ENCODE results near the gene MED27.

MED27 gene

GRCh38 chr9:132004323-132004722 lies 75.3 kb downstream of the MED27 start:
- no peaks in the 10 kb centered on the region for H3K27me3 ChIP-seq
- no peak for TF ChIP-seq CTCF (IDR thresholded peaks at IDR 0.05)
- H3K27ac ChIP-seq, result no peak overlapping the region
- H3K4me1 ChIP-seq (ENCODE audit: control insufficient read depth in 1 of 2, insufficient read depth in 1 of 2, low read depth in 1 of 2, low read length in 1 of 2), result peaks cover 36 to 58% of the 10 kb centered on the region in 2 experiments
- H3K36me3 ChIP-seq, result no peaks in the 10 kb centered on the region
- no peak overlapping the region for H3K4me3 ChIP-seq (ENCODE audit: low read depth in 1 of 2, low read length in 1 of 2)
- H3K9me3 ChIP-seq, result no peaks in the 10 kb centered on the region

DNA sequence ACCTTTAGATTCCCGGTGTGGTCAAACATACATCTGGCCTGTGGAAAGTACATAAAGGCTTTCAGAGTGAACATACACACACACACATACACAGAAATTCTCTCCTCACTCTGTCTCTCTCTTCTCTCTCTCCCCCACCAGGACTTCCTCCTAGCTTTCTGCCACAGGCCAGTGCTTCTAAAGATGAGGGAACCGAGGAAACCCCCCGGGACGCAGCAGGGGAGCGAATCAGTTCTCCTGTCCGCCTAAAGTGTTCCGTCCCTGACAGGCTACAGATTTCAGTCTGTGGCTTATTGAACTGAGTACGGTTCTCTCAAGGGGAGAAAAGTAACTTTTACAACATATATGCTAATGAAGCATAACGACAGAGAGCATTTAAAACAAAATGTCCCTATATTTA lies 75.8 kb downstream of the MED27 start:
- H3K4me3 ChIP-seq (ENCODE audit: low read depth in 1 of 2, low read length in 1 of 2), result no peak overlapping the region
- no peak for TF ChIP-seq CTCF (IDR thresholded peaks at IDR 0.05)
- H3K4me1 ChIP-seq (ENCODE audit: control insufficient read depth in 1 of 2, insufficient read depth in 1 of 2, low read depth in 1 of 2, low read length in 1 of 2), result peaks cover 36 to 58% of the 10 kb centered on the region in 2 experiments
- no peaks in the 10 kb centered on the region for H3K36me3 ChIP-seq
- H3K9me3 ChIP-seq, result no peaks in the 10 kb centered on the region
- H3K27ac ChIP-seq, result no peak overlapping the region
- H3K27me3 ChIP-seq, result no peaks in the 10 kb centered on the region

- H3K4me1 ChIP-seq (ENCODE audit: control insufficient read depth in 1 of 2, insufficient read depth in 1 of 2, low read depth in 1 of 2, low read length in 1 of 2), result peaks cover 36 to 58% of the 10 kb centered on the region in 2 experiments
- no peak overlapping the region for H3K27ac ChIP-seq
- no peaks in the 10 kb centered on the region for H3K9me3 ChIP-seq
- H3K4me3 ChIP-seq (ENCODE audit: low read depth in 1 of 2, low read length in 1 of 2), result no peak overlapping the region
- no peaks in the 10 kb centered on the region for H3K27me3 ChIP-seq
- H3K36me3 ChIP-seq, result no peaks in the 10 kb centered on the region
- no peak for TF ChIP-seq CTCF (IDR thresholded peaks at IDR 0.05)
Measured at GRCh38 chr9:132003319-132003704, 76.4 kb downstream of the MED27 start.

DNA sequence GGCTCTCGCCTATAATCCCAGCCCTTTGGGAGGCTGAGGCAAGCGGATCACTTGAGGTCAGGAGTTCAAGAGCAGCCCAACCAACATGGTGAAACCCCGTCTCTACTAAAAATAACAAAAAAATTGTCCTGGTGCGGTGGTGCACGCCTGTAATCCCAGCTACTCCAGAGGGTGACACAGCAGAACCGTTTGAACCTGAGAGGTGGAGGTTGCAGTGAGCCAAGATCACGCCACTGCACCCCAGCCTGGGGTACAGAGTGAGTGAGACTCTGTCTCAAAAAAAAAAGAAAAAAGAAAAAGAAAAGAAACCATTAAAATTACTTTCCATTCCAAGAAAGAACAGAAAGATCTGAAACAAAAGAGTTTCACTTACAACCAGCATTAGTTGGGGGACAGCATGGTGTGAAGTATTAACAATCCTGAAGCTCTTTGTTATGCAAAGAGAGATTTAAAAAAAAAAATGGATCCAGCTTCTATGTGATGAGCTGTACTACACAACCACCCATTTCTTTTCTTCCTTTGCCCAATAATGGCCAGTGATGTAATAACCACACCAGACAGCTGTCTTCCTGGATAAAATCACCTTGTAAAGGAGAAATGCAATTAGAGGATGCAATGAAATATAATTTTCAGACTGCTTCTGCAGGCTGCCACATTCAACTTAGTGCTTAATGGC lies 76.9 kb downstream of the MED27 start:
- H3K27me3 ChIP-seq, result no peaks in the 10 kb centered on the region
- peaks cover 36 to 58% of the 10 kb centered on the region in 2 experiments for H3K4me1 ChIP-seq (ENCODE audit: control insufficient read depth in 1 of 2, insufficient read depth in 1 of 2, low read depth in 1 of 2, low read length in 1 of 2)
- H3K9me3 ChIP-seq, result no peaks in the 10 kb centered on the region
- no peaks in the 10 kb centered on the region for H3K36me3 ChIP-seq
- no peak for TF ChIP-seq CTCF (IDR thresholded peaks at IDR 0.05)
- no peak overlapping the region for H3K4me3 ChIP-seq (ENCODE audit: low read depth in 1 of 2, low read length in 1 of 2)
- no peak overlapping the region for H3K27ac ChIP-seq

DNA sequence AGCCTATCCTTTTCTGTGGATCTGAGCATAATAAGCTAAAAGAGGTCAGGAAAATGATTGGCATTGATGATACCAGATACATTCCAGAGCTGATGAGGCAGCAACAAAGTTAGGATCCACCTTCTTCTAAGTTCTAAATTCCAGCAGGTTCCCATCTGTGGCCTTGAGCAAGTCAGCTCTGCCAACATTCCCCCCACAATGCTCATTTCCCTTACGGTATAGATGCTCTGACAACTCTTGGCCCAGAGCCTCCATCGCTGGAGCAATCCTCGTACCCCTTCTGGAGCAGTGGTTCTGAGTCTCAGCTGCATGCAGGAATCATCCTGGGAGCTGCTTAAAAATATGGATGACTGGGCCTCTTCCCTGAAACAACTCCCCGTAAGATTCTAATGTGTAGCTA lies 78.1 kb downstream of the MED27 start:
- Histone ChIP-seq H3K4me3 (ENCODE audit: low read depth in 1 of 2, low read length in 1 of 2) (no peak overlapping the region), H3K4me1 (ENCODE audit: control insufficient read depth in 1 of 2, insufficient read depth in 1 of 2, low read depth in 1 of 2, low read length in 1 of 2) (peaks cover 30 to 45% of the 10 kb centered on the region in 2 experiments), H3K9me3 (no peaks in the 10 kb centered on the region), H3K27me3 (no peaks in the 10 kb centered on the region), H3K36me3 (no peaks in the 10 kb centered on the region), H3K27ac (no peak overlapping the region)
- no peak for TF ChIP-seq CTCF (IDR thresholded peaks at IDR 0.05)
